ENCODE data around the gene ABLIM1.
"Not testable (repeated sequence)": the region's sequence is repeated elsewhere in the genome, so short reads cannot be mapped to it uniquely, and the experiment has no call there.

ABLIM1 gene

DNA sequence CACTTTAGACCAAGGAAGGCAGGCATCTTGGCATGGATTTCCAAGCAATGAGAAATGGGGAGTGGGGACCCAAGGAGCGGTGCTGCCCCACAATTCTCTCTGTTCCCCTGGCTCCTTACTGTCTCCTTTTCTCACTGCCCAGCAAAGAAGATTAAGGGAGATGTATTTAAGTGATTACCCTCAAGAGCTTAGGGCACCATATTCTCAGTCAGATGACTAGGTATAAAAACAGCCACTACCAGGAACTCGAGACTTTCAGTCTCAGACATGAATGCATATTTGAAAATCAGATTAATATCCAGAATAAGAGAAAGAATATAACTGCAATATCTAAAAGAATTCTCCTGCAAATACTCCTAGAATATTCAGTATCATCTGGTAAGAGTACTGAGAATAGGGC is at the start of gene ABLIM1:
TSS of gene ABLIM1 (minus strand) at position 101 of the 400 bp plus-strand sequence. CDS start at position 26, 75 bp downstream.
- H3K4me1 ChIP-seq (ENCODE audit: control insufficient read depth in 2 of 2, insufficient read depth in 2 of 2, low read length in 2 of 2), result peaks cover 0 to 8% of the 10 kb centered on the region in 2 donors
- H3K9ac ChIP-seq (ENCODE audit: low read depth in 1 of 2, low read length in 2 of 2), result no peak within 1 kb of the TSS
- no peaks in the 10 kb centered on the region for H3K27me3 ChIP-seq (ENCODE audit: control insufficient read depth in 2 of 2, insufficient read depth in 2 of 2, low read length in 2 of 2)
- no peak within 1 kb of the TSS for H3K4me3 ChIP-seq (ENCODE audit: low read length in 2 of 2)
- H3K9me3 ChIP-seq (ENCODE audit: control insufficient read depth in 2 of 2, low read length in 2 of 2), result no peaks in the 10 kb centered on the region
- H3K27ac ChIP-seq (ENCODE audit: low read depth in 2 of 2, low read length in 2 of 2), result no peak within 1 kb of the TSS
- H3K36me3 ChIP-seq (ENCODE audit: control insufficient read depth in 2 of 2, insufficient read depth in 2 of 2, low read length in 2 of 2), result no peaks in the 10 kb centered on the region

DNA sequence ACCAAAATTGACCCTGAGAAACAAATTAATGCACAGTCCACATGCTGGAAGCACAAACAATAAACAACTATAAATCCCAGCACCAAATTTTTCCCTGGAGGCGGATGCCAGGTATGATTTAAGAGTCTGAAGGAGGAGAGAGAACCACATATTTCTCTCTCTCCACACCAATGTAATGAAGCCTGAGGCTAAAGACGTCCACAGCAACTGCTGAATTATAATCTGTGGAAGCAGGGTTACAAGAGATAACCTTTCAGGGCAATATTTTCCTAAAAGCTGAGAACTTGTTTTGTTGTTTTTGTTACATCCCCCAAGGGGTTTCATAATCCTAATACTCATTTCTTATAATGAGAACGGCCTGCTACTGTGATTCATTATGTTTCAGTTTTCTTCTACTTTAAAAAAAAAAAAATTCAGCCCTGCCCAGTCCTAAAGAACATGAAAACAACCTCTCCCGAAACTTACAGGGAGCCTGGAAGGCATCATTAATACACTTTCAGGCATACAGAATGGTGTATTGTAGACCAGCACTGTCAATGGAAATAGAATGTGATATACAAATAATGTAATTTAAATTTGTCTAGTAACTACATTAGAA is 48.5 kb upstream of the ABLIM1 start:
- H3K27me3 ChIP-seq (ENCODE audit: control insufficient read depth in 2 of 2, insufficient read depth in 2 of 2, low read length in 2 of 2), result no peaks in the 10 kb centered on the region
- H3K9ac ChIP-seq (ENCODE audit: low read depth in 1 of 2, low read length in 2 of 2), result no peak overlapping the region
- no peaks in the 10 kb centered on the region for H3K9me3 ChIP-seq (ENCODE audit: control insufficient read depth in 2 of 2, low read length in 2 of 2)
- H3K36me3 ChIP-seq (ENCODE audit: control insufficient read depth in 2 of 2, insufficient read depth in 2 of 2, low read length in 2 of 2), result no peaks in the 10 kb centered on the region
- H3K27ac ChIP-seq (ENCODE audit: low read depth in 2 of 2, low read length in 2 of 2), result no peak overlapping the region
- no peak overlapping the region for H3K4me3 ChIP-seq (ENCODE audit: low read length in 2 of 2)
- H3K4me1 ChIP-seq (ENCODE audit: control insufficient read depth in 2 of 2, insufficient read depth in 2 of 2, low read length in 2 of 2), result peaks cover 0 to 3% of the 10 kb centered on the region in 2 donors

DNA sequence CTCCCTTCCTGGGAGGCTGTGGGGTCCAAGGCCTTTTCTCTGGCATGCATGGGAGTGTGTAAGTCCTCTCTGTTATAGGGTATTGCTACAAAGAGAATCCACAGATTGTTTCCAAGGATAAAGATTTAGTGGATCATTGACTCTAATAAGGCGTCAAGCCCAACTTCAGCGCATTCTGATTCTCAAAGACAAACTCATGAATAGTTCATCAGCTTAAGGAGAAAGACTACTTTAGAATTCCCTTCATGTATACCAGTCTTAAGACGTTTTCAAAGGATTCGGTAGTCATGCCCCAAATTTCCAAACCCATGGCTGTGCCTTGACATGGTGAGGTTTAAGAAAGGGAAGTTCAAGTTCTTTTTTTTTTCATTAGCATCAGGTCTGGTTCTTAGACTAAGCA is 46.6 kb upstream of the ABLIM1 start:
- H3K36me3 ChIP-seq (ENCODE audit: control insufficient read depth in 2 of 2, insufficient read depth in 2 of 2, low read length in 2 of 2), result no peaks in the 10 kb centered on the region
- H3K4me3 ChIP-seq (ENCODE audit: low read length in 2 of 2), result no peak overlapping the region
- H3K9me3 ChIP-seq (ENCODE audit: control insufficient read depth in 2 of 2, low read length in 2 of 2), result no peaks in the 10 kb centered on the region
- H3K9ac ChIP-seq (ENCODE audit: low read depth in 1 of 2, low read length in 2 of 2), result no peak overlapping the region
- H3K4me1 ChIP-seq (ENCODE audit: control insufficient read depth in 2 of 2, insufficient read depth in 2 of 2, low read length in 2 of 2), result peaks cover 0 to 3% of the 10 kb centered on the region in 2 donors
- H3K27me3 ChIP-seq (ENCODE audit: control insufficient read depth in 2 of 2, insufficient read depth in 2 of 2, low read length in 2 of 2), result no peaks in the 10 kb centered on the region
- no peak overlapping the region for H3K27ac ChIP-seq (ENCODE audit: low read depth in 2 of 2, low read length in 2 of 2)

DNA sequence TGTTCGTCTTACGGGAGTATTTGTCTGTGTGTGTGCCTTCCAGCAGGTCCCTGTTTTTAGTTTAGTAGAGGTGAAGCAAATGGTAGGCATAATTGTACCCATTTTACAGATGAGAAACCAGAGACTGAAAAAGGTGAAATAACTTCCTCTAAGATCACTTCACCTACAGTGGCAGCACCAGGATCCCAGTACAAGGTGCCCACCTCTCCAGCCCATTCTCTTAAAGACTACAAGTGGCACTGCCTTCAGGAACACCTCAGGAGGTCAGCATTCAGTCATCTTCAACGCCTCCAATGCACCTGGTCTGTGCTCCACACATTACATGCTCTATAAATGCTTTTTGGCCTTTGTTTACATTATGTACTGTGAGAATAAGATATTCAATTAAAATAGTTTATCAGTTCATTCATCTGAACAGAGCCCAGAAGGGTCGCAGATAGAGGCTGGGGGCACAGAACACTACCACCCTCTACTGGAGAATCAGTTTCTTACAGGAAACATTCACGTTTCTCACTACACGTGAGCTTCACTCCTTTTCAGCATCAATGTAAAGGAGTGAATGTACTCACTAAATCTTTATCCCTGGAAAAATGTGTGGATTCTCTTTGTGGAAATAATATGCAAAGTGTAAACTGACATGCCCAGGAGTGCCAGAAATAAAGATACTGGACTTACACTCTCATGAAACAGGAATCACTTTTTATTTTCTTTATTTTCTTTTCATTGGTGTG is 45.5 kb upstream of the ABLIM1 start:
- Histone ChIP-seq H3K4me3 (ENCODE audit: low read length in 2 of 2) (no peak overlapping the region), H3K27ac (ENCODE audit: low read depth in 2 of 2, low read length in 2 of 2) (no peak overlapping the region), H3K9ac (ENCODE audit: low read depth in 1 of 2, low read length in 2 of 2) (no peak overlapping the region), H3K36me3 (ENCODE audit: control insufficient read depth in 2 of 2, insufficient read depth in 2 of 2, low read length in 2 of 2) (no peaks in the 10 kb centered on the region), H3K4me1 (ENCODE audit: control insufficient read depth in 2 of 2, insufficient read depth in 2 of 2, low read length in 2 of 2) (peaks cover 0 to 3% of the 10 kb centered on the region in 2 donors), H3K9me3 (ENCODE audit: control insufficient read depth in 2 of 2, low read length in 2 of 2) (no peaks in the 10 kb centered on the region), H3K27me3 (ENCODE audit: control insufficient read depth in 2 of 2, insufficient read depth in 2 of 2, low read length in 2 of 2) (no peaks in the 10 kb centered on the region)

DNA sequence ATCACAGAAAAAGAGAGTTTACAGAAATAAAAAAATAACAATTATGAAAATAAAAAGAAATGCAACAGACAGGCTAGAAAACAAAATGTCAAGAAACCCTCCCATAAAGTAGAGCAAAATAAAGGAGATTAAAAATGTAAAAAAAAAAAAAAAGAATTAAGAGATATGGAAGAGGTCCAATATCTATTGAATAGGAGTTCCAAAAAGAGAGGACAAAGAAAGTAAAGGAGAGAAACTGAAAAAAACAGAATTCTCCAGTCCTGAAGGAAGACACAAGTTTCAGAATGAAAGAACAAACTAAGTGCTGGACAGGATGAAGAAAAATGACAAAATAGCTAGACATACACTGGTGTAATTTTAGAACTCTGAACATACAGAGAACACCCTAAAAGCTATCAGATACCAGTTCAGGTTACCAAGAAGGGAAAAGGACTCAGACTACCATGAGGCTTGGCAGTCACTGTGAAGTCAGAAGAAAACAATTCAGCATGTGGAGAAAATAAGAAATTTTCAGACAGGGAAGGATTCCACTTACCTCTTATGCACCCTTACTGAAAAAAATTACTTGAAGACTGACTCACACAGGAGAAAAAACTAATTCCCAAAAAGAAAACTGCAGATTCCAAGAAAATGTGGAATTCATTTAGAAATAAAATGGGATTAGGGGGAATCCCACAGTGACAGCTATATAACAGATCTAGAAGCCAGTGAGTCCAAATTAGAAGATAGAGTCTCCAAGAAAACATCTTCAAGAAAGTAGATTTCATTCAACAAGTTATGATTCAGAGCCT is 40.4 kb upstream of the ABLIM1 start:
- H3K27me3 ChIP-seq (ENCODE audit: control insufficient read depth in 2 of 2, insufficient read depth in 2 of 2, low read length in 2 of 2), result no peaks in the 10 kb centered on the region
- H3K9ac ChIP-seq (ENCODE audit: low read depth in 1 of 2, low read length in 2 of 2), result no peak overlapping the region
- H3K27ac ChIP-seq (ENCODE audit: low read depth in 2 of 2, low read length in 2 of 2), result no peak overlapping the region
- H3K4me3 ChIP-seq (ENCODE audit: low read length in 2 of 2), result no peak overlapping the region
- no peaks in the 10 kb centered on the region for H3K9me3 ChIP-seq (ENCODE audit: control insufficient read depth in 2 of 2, low read length in 2 of 2)
- H3K4me1 ChIP-seq (ENCODE audit: control insufficient read depth in 2 of 2, insufficient read depth in 2 of 2, low read length in 2 of 2), result peaks cover 0 to 3% of the 10 kb centered on the region in 2 donors
- no peaks in the 10 kb centered on the region for H3K36me3 ChIP-seq (ENCODE audit: control insufficient read depth in 2 of 2, insufficient read depth in 2 of 2, low read length in 2 of 2)

DNA sequence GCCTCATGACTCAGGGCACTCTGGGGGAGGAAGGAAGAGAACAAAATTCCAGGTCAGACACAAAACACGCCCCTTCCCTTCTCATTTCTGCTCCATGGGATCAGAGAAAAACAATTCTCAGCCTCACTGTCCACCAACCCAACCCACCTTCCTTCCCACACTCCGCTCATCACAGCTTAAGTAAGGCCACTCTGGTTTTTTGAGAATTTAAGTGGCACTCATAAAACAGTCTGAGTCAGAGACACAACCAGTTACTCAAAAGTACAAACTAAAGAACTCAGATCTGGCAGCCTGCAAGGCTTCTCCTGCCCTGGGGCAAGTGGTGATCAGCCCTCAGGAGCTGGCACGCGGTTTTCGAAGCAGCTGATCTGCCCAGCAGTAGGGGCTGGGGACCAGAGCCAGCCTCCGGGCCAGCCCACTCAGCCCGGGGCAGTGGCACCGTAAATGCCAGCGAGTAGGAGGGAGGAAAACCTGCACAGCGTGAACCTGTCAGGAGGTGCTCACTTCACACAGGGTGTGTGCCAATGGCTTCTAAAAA is 39.1 kb upstream of the ABLIM1 start:
- Histone ChIP-seq H3K27me3 (ENCODE audit: control insufficient read depth in 2 of 2, insufficient read depth in 2 of 2, low read length in 2 of 2) (no peaks in the 10 kb centered on the region), H3K4me3 (ENCODE audit: low read length in 2 of 2) (no peak overlapping the region), H3K27ac (ENCODE audit: low read depth in 2 of 2, low read length in 2 of 2) (no peak overlapping the region), H3K9me3 (ENCODE audit: control insufficient read depth in 2 of 2, low read length in 2 of 2) (no peaks in the 10 kb centered on the region), H3K4me1 (ENCODE audit: control insufficient read depth in 2 of 2, insufficient read depth in 2 of 2, low read length in 2 of 2) (peaks cover 0 to 3% of the 10 kb centered on the region in 2 donors), H3K9ac (ENCODE audit: low read depth in 1 of 2, low read length in 2 of 2) (no peak overlapping the region), H3K36me3 (ENCODE audit: control insufficient read depth in 2 of 2, insufficient read depth in 2 of 2, low read length in 2 of 2) (no peaks in the 10 kb centered on the region)

DNA sequence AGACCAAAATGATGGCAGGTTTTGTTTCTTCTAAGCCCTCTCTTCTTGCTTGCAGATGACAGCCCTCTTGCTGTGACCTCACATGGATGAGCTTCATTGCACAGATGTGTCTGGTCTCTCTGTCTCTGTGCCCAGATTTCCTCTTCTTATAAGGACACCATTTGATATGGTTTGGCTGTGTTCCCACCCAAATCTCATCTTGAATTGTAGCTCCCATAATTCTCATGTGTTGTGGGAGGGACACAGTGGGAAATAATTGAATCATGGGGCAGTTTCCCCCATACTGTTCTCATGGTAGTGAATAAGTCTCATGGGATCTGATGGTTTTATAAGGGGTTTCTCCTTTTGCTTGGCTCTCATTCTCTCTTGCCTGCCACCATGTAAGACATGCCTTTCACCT is 38.2 kb upstream of the ABLIM1 start:
- not testable (repeated sequence) for H3K9ac ChIP-seq (ENCODE audit: low read depth in 1 of 2, low read length in 2 of 2); H3K4me3 ChIP-seq (ENCODE audit: low read length in 2 of 2); H3K9me3 ChIP-seq (ENCODE audit: control insufficient read depth in 2 of 2, low read length in 2 of 2); H3K4me1 ChIP-seq (ENCODE audit: control insufficient read depth in 2 of 2, insufficient read depth in 2 of 2, low read length in 2 of 2); H3K36me3 ChIP-seq (ENCODE audit: control insufficient read depth in 2 of 2, insufficient read depth in 2 of 2, low read length in 2 of 2); H3K27me3 ChIP-seq (ENCODE audit: control insufficient read depth in 2 of 2, insufficient read depth in 2 of 2, low read length in 2 of 2); H3K27ac ChIP-seq (ENCODE audit: low read depth in 2 of 2, low read length in 2 of 2)

DNA sequence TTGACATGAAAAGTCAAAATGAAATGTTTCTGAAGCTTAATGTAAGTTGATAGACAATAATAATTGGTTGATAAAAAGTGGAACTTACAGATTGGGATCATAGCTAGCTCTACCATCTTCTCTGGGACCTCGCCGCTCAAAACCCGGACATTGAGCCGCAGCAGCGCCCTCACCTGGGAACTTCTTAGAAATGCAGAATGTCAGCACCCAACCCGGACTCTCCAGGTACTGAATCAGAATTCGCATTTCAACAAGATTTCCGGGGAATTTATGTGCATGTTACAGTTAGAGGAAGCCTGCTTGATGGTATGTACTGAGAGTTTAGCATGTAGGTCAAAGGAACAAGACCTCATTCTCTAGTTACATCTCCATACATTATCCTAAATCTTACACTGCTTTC is 36.7 kb upstream of the ABLIM1 start:
- Histone ChIP-seq H3K4me1 (ENCODE audit: control insufficient read depth in 2 of 2, insufficient read depth in 2 of 2, low read length in 2 of 2) (peaks cover 0 to 3% of the 10 kb centered on the region in 2 donors), H3K9me3 (ENCODE audit: control insufficient read depth in 2 of 2, low read length in 2 of 2) (no peaks in the 10 kb centered on the region), H3K27me3 (ENCODE audit: control insufficient read depth in 2 of 2, insufficient read depth in 2 of 2, low read length in 2 of 2) (no peaks in the 10 kb centered on the region), H3K36me3 (ENCODE audit: control insufficient read depth in 2 of 2, insufficient read depth in 2 of 2, low read length in 2 of 2) (no peaks in the 10 kb centered on the region), H3K9ac (ENCODE audit: low read depth in 1 of 2, low read length in 2 of 2) (no peak overlapping the region), H3K27ac (ENCODE audit: low read depth in 2 of 2, low read length in 2 of 2) (no peak overlapping the region), H3K4me3 (ENCODE audit: low read length in 2 of 2) (no peak overlapping the region)

DNA sequence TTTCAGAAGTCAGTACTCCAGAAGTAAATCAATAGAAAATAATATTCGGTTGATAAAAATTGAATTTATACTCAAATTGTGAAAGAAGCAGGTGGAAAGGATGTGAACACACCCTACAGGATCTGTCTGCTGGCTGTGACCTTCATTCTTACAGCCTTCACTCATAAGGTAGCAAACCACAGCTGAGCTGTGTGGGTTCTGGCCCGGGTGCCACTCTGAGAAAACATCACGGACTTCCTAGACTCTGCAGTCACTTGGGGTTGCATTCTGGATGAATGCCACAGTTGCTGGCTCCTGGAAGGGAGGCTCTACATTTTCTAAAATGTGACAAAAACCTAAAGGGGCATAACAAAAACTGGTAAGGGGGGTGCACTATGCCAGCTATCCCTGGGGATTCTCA is 36.0 kb upstream of the ABLIM1 start:
- no peaks in the 10 kb centered on the region for H3K27me3 ChIP-seq (ENCODE audit: control insufficient read depth in 2 of 2, insufficient read depth in 2 of 2, low read length in 2 of 2)
- no peak overlapping the region for H3K27ac ChIP-seq (ENCODE audit: low read depth in 2 of 2, low read length in 2 of 2)
- H3K9me3 ChIP-seq (ENCODE audit: control insufficient read depth in 2 of 2, low read length in 2 of 2), result no peaks in the 10 kb centered on the region
- no peak overlapping the region for H3K9ac ChIP-seq (ENCODE audit: low read depth in 1 of 2, low read length in 2 of 2)
- H3K36me3 ChIP-seq (ENCODE audit: control insufficient read depth in 2 of 2, insufficient read depth in 2 of 2, low read length in 2 of 2), result no peaks in the 10 kb centered on the region
- H3K4me3 ChIP-seq (ENCODE audit: low read length in 2 of 2), result no peak overlapping the region
- peaks cover 0 to 3% of the 10 kb centered on the region in 2 donors for H3K4me1 ChIP-seq (ENCODE audit: control insufficient read depth in 2 of 2, insufficient read depth in 2 of 2, low read length in 2 of 2)

DNA sequence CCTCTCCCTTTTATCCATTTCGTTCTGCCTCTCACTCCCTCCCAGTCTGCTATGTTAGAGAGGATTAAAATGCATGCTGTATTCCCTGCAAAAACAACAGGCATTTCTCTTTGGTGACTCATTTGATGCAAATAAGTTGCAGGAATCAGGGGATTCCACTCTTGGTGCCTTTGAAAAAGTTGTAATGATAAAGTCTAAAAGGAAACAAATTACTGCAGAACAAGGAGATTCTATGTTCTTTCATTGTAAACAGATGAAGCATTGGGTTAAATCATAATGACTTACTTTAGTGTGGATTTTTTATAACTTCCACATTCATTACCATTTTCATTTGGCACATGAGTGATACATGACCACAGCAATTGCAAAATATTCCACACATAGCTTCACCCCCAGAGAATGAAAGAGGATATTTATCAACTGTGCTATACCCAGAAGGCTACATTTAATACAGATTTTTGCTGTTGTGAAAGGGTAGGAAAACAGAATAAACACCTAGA is 33.4 kb upstream of the ABLIM1 start:
- Histone ChIP-seq H3K36me3 (ENCODE audit: control insufficient read depth in 2 of 2, insufficient read depth in 2 of 2, low read length in 2 of 2) (no peaks in the 10 kb centered on the region), H3K9me3 (ENCODE audit: control insufficient read depth in 2 of 2, low read length in 2 of 2) (no peaks in the 10 kb centered on the region), H3K9ac (ENCODE audit: low read depth in 1 of 2, low read length in 2 of 2) (no peak overlapping the region), H3K4me3 (ENCODE audit: low read length in 2 of 2) (no peak overlapping the region), H3K4me1 (ENCODE audit: control insufficient read depth in 2 of 2, insufficient read depth in 2 of 2, low read length in 2 of 2) (peaks cover 0 to 3% of the 10 kb centered on the region in 2 donors), H3K27me3 (ENCODE audit: control insufficient read depth in 2 of 2, insufficient read depth in 2 of 2, low read length in 2 of 2) (no peaks in the 10 kb centered on the region), H3K27ac (ENCODE audit: low read depth in 2 of 2, low read length in 2 of 2) (no peak overlapping the region)

All from mucosa of rectum (tissue), 2 donors.